Calu3 (cell line): Measurements from ENCODE around the gene CD6. TPM values are rescaled to one million over a fixed set of nuclear protein-coding genes. Genes with fewer than 3 reads are reported as not detected.
A peak's percentile ranks its signal among the peaks of the same experiment; 100 is the strongest.

Source experiments
- BruUV-seq: library from RNA; stranded (reverse); fragments of 400-500 nt; replicated peaks from 2 replicates; lab custom pipeline; 2021; lab: Mats Ljungman, UMichigan
- CTCF ChIA-PET: fragments of 300-600 bp; sonication (Branson Sonifier 250); formaldehyde crosslinking; loops from one replicate; lab custom pipeline; 2022; ENCODE audit warnings: antibody characterized with exemption; lab: Charles Lee
- DNase-seq: peaks from one replicate; pipeline ENCODE4 v3.0.0; 2022
- H3K27ac Mint-ChIP-seq: one replicate; pipeline ENCODE4 v1.8.0; 2022; ENCODE audit warnings: mixed read lengths; ENCODE audit not compliant: unreplicated experiment
- H3K27me3 Mint-ChIP-seq: one replicate; pipeline ENCODE4 v1.8.0; 2022; ENCODE audit warnings: mixed read lengths; ENCODE audit not compliant: unreplicated experiment
- H3K36me3 Mint-ChIP-seq: one replicate; pipeline ENCODE4 v1.8.0; 2022; ENCODE audit warnings: mild to moderate bottlenecking, moderate library complexity, mixed read lengths; ENCODE audit not compliant: insufficient read depth, unreplicated experiment
- H3K4me1 Mint-ChIP-seq: one replicate; pipeline ENCODE4 v1.8.0; 2022; ENCODE audit warnings: mild to moderate bottlenecking, low read depth, mixed read lengths; ENCODE audit not compliant: unreplicated experiment
- H3K4me3 Mint-ChIP-seq: one replicate; pipeline ENCODE4 v1.8.0; 2022; ENCODE audit warnings: mild to moderate bottlenecking, low read depth, moderate library complexity, mixed read lengths; ENCODE audit not compliant: unreplicated experiment
- H3K9me3 Mint-ChIP-seq: one replicate; pipeline ENCODE4 v1.8.0; 2022; ENCODE audit warnings: low read depth, mixed read lengths; ENCODE audit not compliant: unreplicated experiment
- intact Hi-C: fragments of 100-400 bp; cut with micrococcal nuclease; formaldehyde crosslinking; loops from one replicate; pipeline ENCODE4 v1.10.0; 2022; ENCODE audit not compliant: unreplicated experiment
- total RNA-seq: library from RNA; stranded (reverse); gene quantifications from 2 replicates; pipeline ENCODE4 v1.2.3, GENCODE V29; 2022
- TF ChIP-seq, protein P1 (sequence below): fragments of 200-600 bp; IDR thresholded peaks from one replicate; pipeline ENCODE4 v1.8.0; 2022; ENCODE audit warnings: antibody characterized with exemption; ENCODE audit not compliant: unreplicated experiment

Gene CD6
- total RNA-seq, 1 experiment from 2014 or later: 0.26 TPM

DNA sequence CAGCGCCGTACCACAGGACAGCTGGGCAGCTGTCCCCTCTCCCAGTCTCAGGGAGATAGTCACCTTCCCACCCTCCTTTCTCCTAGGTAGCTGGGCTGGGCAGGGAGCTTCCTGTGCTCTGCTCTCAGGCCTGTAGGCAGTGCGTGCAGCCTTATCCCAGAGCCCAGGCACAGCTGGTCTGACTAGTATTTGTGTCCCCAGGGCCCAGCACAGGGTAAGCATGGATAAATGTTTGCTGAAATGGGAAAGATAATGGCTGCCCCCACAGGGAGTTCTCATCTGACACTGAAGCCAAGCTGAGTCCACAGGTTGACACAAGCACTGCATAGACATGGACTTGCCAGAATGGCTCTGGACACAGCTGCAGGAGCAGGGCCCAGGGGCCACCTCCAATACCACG, 29.3 kb upstream of the CD6 start:
- no peak for DNase-seq
- TF ChIP-seq, protein P1, sequence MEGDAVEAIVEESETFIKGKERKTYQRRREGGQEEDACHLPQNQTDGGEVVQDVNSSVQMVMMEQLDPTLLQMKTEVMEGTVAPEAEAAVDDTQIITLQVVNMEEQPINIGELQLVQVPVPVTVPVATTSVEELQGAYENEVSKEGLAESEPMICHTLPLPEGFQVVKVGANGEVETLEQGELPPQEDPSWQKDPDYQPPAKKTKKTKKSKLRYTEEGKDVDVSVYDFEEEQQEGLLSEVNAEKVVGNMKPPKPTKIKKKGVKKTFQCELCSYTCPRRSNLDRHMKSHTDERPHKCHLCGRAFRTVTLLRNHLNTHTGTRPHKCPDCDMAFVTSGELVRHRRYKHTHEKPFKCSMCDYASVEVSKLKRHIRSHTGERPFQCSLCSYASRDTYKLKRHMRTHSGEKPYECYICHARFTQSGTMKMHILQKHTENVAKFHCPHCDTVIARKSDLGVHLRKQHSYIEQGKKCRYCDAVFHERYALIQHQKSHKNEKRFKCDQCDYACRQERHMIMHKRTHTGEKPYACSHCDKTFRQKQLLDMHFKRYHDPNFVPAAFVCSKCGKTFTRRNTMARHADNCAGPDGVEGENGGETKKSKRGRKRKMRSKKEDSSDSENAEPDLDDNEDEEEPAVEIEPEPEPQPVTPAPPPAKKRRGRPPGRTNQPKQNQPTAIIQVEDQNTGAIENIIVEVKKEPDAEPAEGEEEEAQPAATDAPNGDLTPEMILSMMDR: no peak
- Mint-ChIP-seq H3K4me1 (peaks cover 12% of the 10 kb centered on the region), H3K4me3 (no peak overlapping the region), H3K36me3 (peaks cover 10% of the 10 kb centered on the region), H3K27me3 (no peaks in the 10 kb centered on the region), H3K27ac (no peak overlapping the region), H3K9me3 (no peaks in the 10 kb centered on the region)
- CTCF ChIA-PET: interaction anchor here (0.7 kb wide), 1 partner anchor 777 kb away, joined by 3 read pairs; no protein-coding TSS in a partner anchor
- intact Hi-C loops: no loop called here
- BruUV-seq: no TSS peak

DNA sequence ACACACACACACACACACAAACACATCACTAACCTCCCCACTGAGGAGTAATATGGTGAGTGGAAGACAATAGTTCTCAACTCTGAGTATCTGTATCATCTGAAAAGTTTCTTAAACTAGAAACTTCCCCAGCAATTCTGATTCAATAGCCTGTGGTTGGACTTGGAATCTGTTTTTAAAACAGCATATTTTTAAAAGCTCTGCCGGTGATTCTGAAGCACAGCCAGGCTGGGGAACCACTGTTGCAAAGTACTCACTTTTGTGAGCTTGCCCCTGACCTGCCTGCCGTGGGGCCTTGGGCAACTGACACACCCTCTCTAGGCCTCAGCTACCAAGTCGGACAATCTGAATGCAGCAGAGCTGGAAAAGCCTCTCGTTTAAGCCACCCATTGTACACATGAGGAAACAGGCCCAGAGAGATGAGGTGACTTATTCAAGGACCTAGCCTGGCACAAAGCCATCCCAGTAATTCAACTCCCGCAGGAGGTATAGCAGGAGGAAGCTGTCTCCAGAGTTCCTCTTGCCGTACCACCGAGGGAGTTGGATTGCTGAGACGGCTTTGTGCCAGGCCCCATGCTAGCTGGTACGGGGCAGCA, 28.4 kb upstream of the CD6 start:
- BruUV-seq: no TSS peak
- Mint-ChIP-seq H3K27ac (no peak overlapping the region), H3K4me3 (no peak overlapping the region), H3K4me1 (peaks cover 12% of the 10 kb centered on the region), H3K27me3 (no peaks in the 10 kb centered on the region), H3K36me3 (peaks cover 4% of the 10 kb centered on the region), H3K9me3 (no peaks in the 10 kb centered on the region)
- CTCF ChIA-PET: interaction anchor here (0.5 to 1.1 kb wide), 4 partner anchors 11 to 765 kb away, joined by 3 to 8 read pairs (median 4); partner anchors contain the start of gene TMEM109
- peak; percentile 76 for DNase-seq
- TF ChIP-seq, protein P1: no peak
- intact Hi-C loops: no loop called here

DNA sequence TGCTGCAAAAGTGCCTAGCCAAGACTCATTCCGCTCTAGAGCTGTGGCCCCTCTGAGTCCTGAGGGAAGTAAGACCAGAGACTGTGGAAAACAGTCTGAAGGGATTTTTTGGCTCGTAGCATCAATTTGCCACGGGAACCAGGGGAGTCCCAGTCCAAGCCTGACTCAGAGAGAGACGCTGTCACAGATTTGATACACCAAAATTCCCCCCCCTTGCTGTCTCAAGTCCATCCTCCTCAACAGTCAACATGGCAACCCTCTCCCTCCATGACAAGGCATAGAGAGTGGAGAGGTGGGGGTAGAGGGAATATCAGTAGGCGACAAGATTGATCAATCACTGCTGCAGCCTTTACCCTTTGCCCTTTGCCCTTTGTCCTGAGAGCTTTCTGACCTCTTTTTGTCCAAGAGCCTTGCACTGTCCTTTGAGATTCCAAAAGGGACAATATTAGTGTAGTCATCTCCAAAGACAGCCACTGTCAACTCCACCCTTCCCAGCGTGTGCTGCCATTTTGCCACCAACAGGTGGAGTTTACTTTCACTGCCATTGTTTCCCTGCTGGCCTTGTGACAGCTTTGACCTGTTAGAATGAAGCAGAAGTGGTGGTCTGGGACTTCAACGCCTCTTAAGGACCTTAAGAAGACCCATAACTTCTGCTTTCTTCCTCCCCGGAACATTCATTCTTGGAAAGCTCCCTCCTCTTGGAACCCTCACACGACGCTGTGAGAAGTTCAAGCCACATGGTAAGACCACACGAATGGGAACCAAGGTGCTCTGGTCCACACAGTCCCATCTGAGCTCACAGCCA, 26.8 kb upstream of the CD6 start:
- DNase-seq: no peak
- intact Hi-C loops: no loop called here
- CTCF ChIA-PET: interaction anchor here (0.6 kb wide), 1 partner anchor 252 kb away, joined by 6 read pairs; no protein-coding TSS in a partner anchor

DNA sequence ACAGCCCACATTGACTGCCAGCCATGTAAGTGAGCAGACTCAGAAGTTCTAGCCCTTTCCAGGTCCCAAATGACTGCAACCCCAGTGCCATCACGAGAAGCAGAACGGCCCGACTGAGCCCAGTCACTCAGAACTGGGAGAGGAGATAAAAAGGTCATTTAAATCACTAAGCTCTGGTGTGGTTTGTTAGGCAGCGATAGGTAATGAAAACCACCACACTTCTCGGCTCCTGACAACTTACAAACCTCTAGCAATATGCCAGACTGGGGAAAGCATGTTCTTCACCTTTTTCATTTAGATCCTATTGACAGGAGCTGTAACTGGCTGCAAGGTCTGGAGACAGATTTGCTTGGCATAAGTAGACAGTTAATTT, 26.2 kb upstream of the CD6 start:
- Mint-ChIP-seq H3K36me3 (no peaks in the 10 kb centered on the region), H3K9me3 (no peaks in the 10 kb centered on the region), H3K4me3 (no peak overlapping the region), H3K4me1 (peaks cover 12% of the 10 kb centered on the region), H3K27me3 (no peaks in the 10 kb centered on the region), H3K27ac (no peak overlapping the region)
- intact Hi-C loops: no loop called here
- TF ChIP-seq, protein P1: no peak
- DNase-seq: no peak
- BruUV-seq: no TSS peak
- CTCF ChIA-PET: interaction anchor here (0.6 kb wide), 1 partner anchor 251 kb away, joined by 6 read pairs; no protein-coding TSS in a partner anchor

More for the DNA sequence above, 26.8 kb upstream of the CD6 start:
- H3K27ac Mint-ChIP-seq: peak overlapping the region; percentile 17
- no peaks in the 10 kb centered on the region for H3K9me3 Mint-ChIP-seq
- no peaks in the 10 kb centered on the region for H3K27me3 Mint-ChIP-seq
- BruUV-seq: no TSS peak
- H3K4me3 Mint-ChIP-seq: no peak overlapping the region
- TF ChIP-seq, protein P1: no peak
- no peaks in the 10 kb centered on the region for H3K36me3 Mint-ChIP-seq
- peaks cover 12% of the 10 kb centered on the region for H3K4me1 Mint-ChIP-seq
